K562 (cell line): ENCODE results near the gene NABP2. TPM values are rescaled to one million over a fixed set of nuclear protein-coding genes. Genes with fewer than 3 reads are reported as not detected.

Experiments used
- ATAC-seq: fragments of 200-7000 bp; cut with Tn5 transposase; 3 replicates; pipeline ENCODE4 v1.9.1; 2020; ENCODE audit warnings: moderate library complexity
- BruUV-seq: library from RNA; stranded (reverse); fragments of 400-500 nt; replicated peaks from 2 replicates; lab custom pipeline; 2021; lab: Mats Ljungman, UMichigan
- CTCF ChIA-PET: fragments of 300-600 bp; formaldehyde crosslinking; extraction: SDS; loops from one replicate; lab custom pipeline; 2021; ENCODE audit warnings: low intra/inter-chr PET ratio; lab: Yijun Ruan, JAX
- POLR2A ChIA-PET: fragments of 300-600, 350-650 bp; sonication (Branson Sonifier 250); formaldehyde crosslinking; extraction: SDS; loops from one replicate; lab custom pipeline; 2021; ENCODE audit warnings: antibody characterized with exemption, inconsistent platforms; lab: Yijun Ruan, JAX
- DNase-seq, 4 experiments: peaks; one replicate each; pipeline versions ENCODE4 v3.0.0 to v3.0.0-alpha.2; 2011 to 2018; ENCODE audit warnings: low spot score in 3 of 4, mixed read lengths in 3 of 4; ENCODE audit errors: extremely low read depth in 1 of 4
- FAIRE-seq: peaks from 2 replicates; lab custom pipeline; 2011; peaks lifted over from hg19 to GRCh38; lab: Jason Lieb, UNC
- H2AFZ ChIP-seq: 2 replicates; pipeline ENCODE4 v1.6.0; 2011; ENCODE audit warnings: low read depth, low read length, control low read depth, inconsistent platforms
- H3K27ac ChIP-seq: fragments of 200-600 bp; 3 replicates; pipeline ENCODE4 v1.8.0; 2011; ENCODE audit warnings: low read depth, mild to moderate bottlenecking, control low read depth, inconsistent platforms, low read length, moderate library complexity, mixed read lengths; ENCODE audit errors: extremely low read depth
- H3K27me3 ChIP-seq, 2 experiments: fragments of 300-600 bp in 1 of 2; 2 replicates in 1 of 2; 3 replicates in 1 of 2; pipeline versions ENCODE4 v1.6.0 to v1.8.0; 2011; ENCODE audit warnings: inconsistent platforms in 2 of 2, low read length in 2 of 2, mild to moderate bottlenecking in 1 of 2, mixed read lengths in 1 of 2, moderate library complexity in 1 of 2; ENCODE audit not compliant: control insufficient read depth in 2 of 2, insufficient read depth in 2 of 2
- H3K36me3 ChIP-seq: fragments of 300-600 bp; 3 replicates; pipeline ENCODE4 v1.8.0; 2011; ENCODE audit warnings: mild to moderate bottlenecking, low read length, inconsistent platforms; ENCODE audit not compliant: control insufficient read depth, insufficient read depth
- H3K4me1 ChIP-seq, 2 experiments: fragments of 200-600 bp in 1 of 2; replicated peaks in 1 of 2; 2 replicates in 1 of 2; 3 replicates in 1 of 2; pipeline versions ENCODE4 v1.5.1 to v1.8.0; 2011; ENCODE audit warnings: inconsistent platforms in 2 of 2, low read length in 2 of 2, mild to moderate bottlenecking in 1 of 2, mixed read lengths in 1 of 2, moderate library complexity in 1 of 2; ENCODE audit not compliant: control insufficient read depth in 2 of 2, insufficient read depth in 2 of 2
- H3K4me2 ChIP-seq: 2 replicates; pipeline ENCODE4 v1.6.1; 2011; ENCODE audit warnings: low read length, control low read depth, inconsistent platforms, mixed read lengths; ENCODE audit not compliant: insufficient read depth
- H3K4me3 ChIP-seq: fragments of 200-600 bp; sonication (generic), shearing (Covaris generic); 2 replicates; pipeline ENCODE4 v1.5.1; 2016; ENCODE audit warnings: control low read depth, inconsistent platforms
- H3K79me2 ChIP-seq: fragments of 200-600 bp; 3 replicates; pipeline ENCODE4 v1.8.0; 2011; ENCODE audit warnings: low read length, inconsistent platforms; ENCODE audit not compliant: control insufficient read depth, insufficient read depth
- H3K9ac ChIP-seq, 2 experiments: 2 replicates each; pipeline versions ENCODE4 v1.6.0 to v1.6.1; 2011; ENCODE audit warnings: low read depth in 2 of 2, low read length in 2 of 2, control low read depth in 1 of 2, inconsistent platforms in 1 of 2, mild to moderate bottlenecking in 1 of 2, mixed read lengths in 1 of 2; ENCODE audit not compliant: insufficient read depth in 1 of 2
- H3K9me1 ChIP-seq: one replicate; pipeline ENCODE4 v1.6.0; 2011; ENCODE audit warnings: inconsistent platforms, mild to moderate bottlenecking, low read length, moderate library complexity; ENCODE audit not compliant: control insufficient read depth, insufficient read depth
- H3K9me3 ChIP-seq: replicated peaks from 2 replicates; pipeline ENCODE4 v1.5.1; 2011; ENCODE audit warnings: low read depth, low read length, inconsistent platforms; ENCODE audit not compliant: control insufficient read depth, insufficient read depth
- H4K20me1 ChIP-seq: replicated peaks from 2 replicates; pipeline ENCODE4 v1.6.1; 2011; ENCODE audit warnings: low read length, inconsistent platforms, mixed read lengths; ENCODE audit not compliant: control insufficient read depth, insufficient read depth
- E2F3 ChIP-seq: fragments of 250-450 bp; sonication (Bioruptor Pico); IDR thresholded peaks from 2 replicates; pipeline ENCODE4 v1.4.0; 2020; ENCODE audit warnings: mild to moderate bottlenecking
- FOXK2 ChIP-seq, 2 experiments: fragments of 450-650 bp; IDR thresholded peaks in 1 of 2; conservative IDR thresholded peaks in 1 of 2; 2 replicates each; pipeline ENCODE4 v1.6.1; 2016; ENCODE audit warnings: low read depth in 2 of 2, mild to moderate bottlenecking in 1 of 2
- JUN ChIP-seq, 2 experiments: sonication (generic) in 1 of 2; formaldehyde crosslinking in 1 of 2; IDR thresholded peaks; 2 replicates each; pipeline versions ENCODE4 v1.6.1 to v1.8.0; 2012 to 2022; ENCODE audit warnings: borderline replicate concordance in 2 of 2, mild to moderate bottlenecking in 2 of 2, improper control_type of control experiment in 1 of 2, low read depth in 1 of 2, low read length in 1 of 2, missing genetic modification reagents in 1 of 2
- NFE2 ChIP-seq: IDR thresholded peaks from 2 replicates; pipeline ENCODE4 v1.6.1; 2014; ENCODE audit warnings: antibody characterized with exemption, low read depth
- PRPF4 ChIP-seq: fragments of 200-400 bp; formaldehyde crosslinking; IDR thresholded peaks from one replicate; pipeline ENCODE4 v1.6.1; 2017; ENCODE audit warnings: low read length, low read depth, mild to moderate bottlenecking; ENCODE audit not compliant: insufficient read depth, poor library complexity, severe bottlenecking
- RHOXF2B ChIP-seq: fragments of 250-450 bp; sonication (Bioruptor Pico); conservative IDR thresholded peaks from 2 replicates; pipeline ENCODE4 v1.5.1; 2021
- VEZF1 ChIP-seq: fragments of 200-800 bp; sonication (Bioruptor generic); IDR thresholded peaks from 2 replicates; pipeline ENCODE4 v1.6.1; 2017; ENCODE audit warnings: missing genetic modification characterization, missing compliant biosample characterization
- ZNF740 ChIP-seq, 3 experiments: fragments of 200-800 bp in 1 of 3; sonication (Bioruptor generic) in 1 of 3; sonication (generic) in 1 of 3; formaldehyde crosslinking in 1 of 3; IDR thresholded peaks; 2 replicates each; pipeline versions ENCODE4 v1.6.1 to v1.8.0; 2016 to 2022; ENCODE audit warnings: mild to moderate bottlenecking in 2 of 3, missing compliant biosample characterization in 2 of 3, missing genetic modification characterization in 2 of 3, missing genetic modification reagents in 1 of 3
- in situ Hi-C: fragments of 300-500 bp; cut with MboI; formaldehyde crosslinking; loops from 4 replicates; pipeline ENCODE4 v1.15.0; 2018; ENCODE audit warnings: inconsistent platforms, mixed read lengths
- intact Hi-C: fragments of 100-400 bp; cut with micrococcal nuclease; formaldehyde crosslinking; loops from 2 replicates; pipeline ENCODE4 v1.14.2; 2022
- polyA plus RNA-seq, 8 experiments: library from polyadenylated mRNA; depleted of rRNA in 4 of 8; stranded (reverse) in 5 of 8; unstranded in 3 of 8; fragments of >200 nt; fragmentation: Nextera tagmentation in 2 of 8; fragmentation: Illumina TruSeq in 1 of 8; extraction: Ambion mirVana in 2 of 8; extraction: Trizol in 1 of 8; gene quantifications; 2 replicates each; pipeline versions ENCODE4 v1.2.1 to v1.2.3, GENCODE V29; 2011 to 2014; ENCODE audit warnings: inconsistent platforms in 1 of 8, missing spikeins in 1 of 8
- total RNA-seq, 7 experiments: library from RNA; depleted of rRNA in 6 of 7; stranded (reverse); fragments of >200 nt in 6 of 7; fragmentation: Illumina TruSeq in 2 of 7; extraction: Trizol in 2 of 7; gene quantifications; 2 replicates each; pipeline versions ENCODE4 v1.2.1 to v1.2.3, GENCODE V29; 2011 to 2021; ENCODE audit warnings: low replicate concordance in 1 of 7

The NABP2 gene
- total and polyA plus RNA-seq, 9 of the 15 experiments (the other 6 are each of a cell fraction or from before 2014, with no cell fraction given) = 11.3 to 60.6 (median 43.5) TPM

GRCh38 chr12:56204275-56204674 is 19.9 kb upstream of the NABP2 start (continued):
- TF ChIP-seq RHOXF2B (CRISPR knock-in tag) (no peak), E2F3 (no peak), PRPF4 (no peak)

- H3K36me3 ChIP-seq = peaks cover 48% of the 10 kb centered on the region
- no peaks in the 10 kb centered on the region for H3K9me3 ChIP-seq
- TF ChIP-seq FOXK2 (conservative IDR thresholded peaks at IDR 0.05 in 1 of 2, IDR thresholded peaks at IDR 0.05 in 1 of 2; ENCODE audit: low read depth in 2 of 2) (0 out of 4 replicates have a peak, but pooled peaks of 1 of the 2 experiments have one; percentile 25), NFE2 (no peak), ZNF740 (CRISPR knock-in tag; IDR thresholded peaks at IDR 0.05) (no peak; the same call in 1 of the 2 replicates), ZNF740 (tag; IDR thresholded peaks at IDR 0.05) (peak in 1 of 2 experiments; percentile 82; a peak in 2 of 4 replicates), VEZF1 (CRISPR knock-in tag) (peak; percentile 44; the same call in 1 of the 2 replicates), JUN (IDR thresholded peaks at IDR 0.05; ENCODE audit: borderline replicate concordance, low read depth, low read length) (no peak), JUN (CRISPR knock-in tag; IDR thresholded peaks at IDR 0.05; ENCODE audit: borderline replicate concordance) (no peak)
- intact Hi-C loops = no loop called here
- in situ Hi-C loops = no loop called here
- no peaks in the 10 kb centered on the region for H3K9me1 ChIP-seq
- BruUV-seq = no TSS peak
- H3K4me3 ChIP-seq = no peak overlapping the region
- peak overlapping the region in 1 of 2 experiments; percentile 5; a peak in 2 of 4 replicates for H3K9ac ChIP-seq
- ChIA-PET POLR2A (interaction anchor here (0.8 to 6.3 kb wide), 7 partner anchors 13 to 110 kb away, joined by 3 to 68 read pairs (median 3); partner anchors contain the start of genes ANKRD52, CNPY2, ESYT1 and RNF41), CTCF (interaction anchor here (0.6 to 2.1 kb wide), 3 partner anchors 15 to 855 kb away, joined by 4 to 9 read pairs (median 4); partner anchors contain the start of gene NABP2)
- no peak overlapping the region for H3K4me2 ChIP-seq
- H2AFZ ChIP-seq = no peak overlapping the region
- no peak for DNase-seq
- no peak; the same call in 2 of the 3 replicates for ATAC-seq
- no peaks in the 10 kb centered on the region for H3K79me2 ChIP-seq
- no peaks in the 10 kb centered on the region for H4K20me1 ChIP-seq
- H3K27me3 ChIP-seq = no peaks in the 10 kb centered on the region
- peak overlapping the region; percentile 64; the same call in 1 of the 3 replicates for H3K27ac ChIP-seq
- H3K4me1 ChIP-seq = peaks cover 2 to 25% of the 10 kb centered on the region in 2 experiments; a peak in 3 of 5 replicates
- FAIRE-seq = no peak
Measured at GRCh38 chr12:56205445-56205844, 18.7 kb upstream of the NABP2 start.
